DMS153 (cell line): ENCODE results near the gene NF1.
"Not testable (repeated sequence)": the region's sequence is repeated elsewhere in the genome, so short reads cannot be mapped to it uniquely, and the experiment has no call there.

ENCODE experiments used
- DNase-seq: peaks from one replicate; lab custom pipeline; 2025; lab: John Stamatoyannopoulos, UW

The NF1 gene

GRCh38 chr17:31078290-31078689 lies 16.5 kb upstream of the NF1 start:
- no peak for DNase-seq

- no peak for DNase-seq
Observed at GRCh38 chr17:31079731-31080130, 15.0 kb upstream of the NF1 start.

GRCh38 chr17:31085563-31085962 lies 9.2 kb upstream of the NF1 start:
- no peak for DNase-seq

GRCh38 chr17:31089471-31089870 lies 5.3 kb upstream of the NF1 start:
- DNase-seq: no peak

GRCh38 chr17:31090650-31091049 lies 4.1 kb upstream of the NF1 start:
- not testable (repeated sequence) for DNase-seq

GRCh38 chr17:31092475-31093064 lies 2.2 kb upstream of the NF1 start:
- DNase-seq: no peak

- DNase-seq: no peak
Observed at GRCh38 chr17:31093866-31094599, 744 bp upstream of the NF1 start.

GRCh38 chr17:31095236-31096105 lies 694 bp downstream of the NF1 start:
- peak; percentile 4 for DNase-seq

- no peak for DNase-seq
Observed at GRCh38 chr17:31096106-31096436, 1.3 kb downstream of the NF1 start.

GRCh38 chr17:31099016-31099415 lies 4.2 kb downstream of the NF1 start:
- DNase-seq: no peak

GRCh38 chr17:31100840-31101459 lies 6.2 kb downstream of the NF1 start:
- DNase-seq: no peak

GRCh38 chr17:31101943-31102342 lies 7.2 kb downstream of the NF1 start:
- DNase-seq: no peak

- DNase-seq: no peak
Observed at GRCh38 chr17:31105991-31106390, 11.2 kb downstream of the NF1 start.

GRCh38 chr17:31111183-31111582 lies 16.4 kb downstream of the NF1 start:
- peak; percentile 11 for DNase-seq

GRCh38 chr17:31112001-31112661 lies 17.4 kb downstream of the NF1 start:
- no peak for DNase-seq

- DNase-seq: not testable (repeated sequence)
Observed at GRCh38 chr17:31113368-31113767, 18.6 kb downstream of the NF1 start.

GRCh38 chr17:31113939-31114338 lies 19.2 kb downstream of the NF1 start:
- no peak for DNase-seq

- no peak for DNase-seq
Observed at GRCh38 chr17:31114956-31115555, 20.3 kb downstream of the NF1 start.

- no peak for DNase-seq
Observed at GRCh38 chr17:31116167-31116566, 21.4 kb downstream of the NF1 start.

- DNase-seq: no peak
Observed at GRCh38 chr17:31122746-31123145, 28.0 kb downstream of the NF1 start.

GRCh38 chr17:31126318-31126717 lies 31.5 kb downstream of the NF1 start:
- no peak for DNase-seq

- DNase-seq: no peak
Observed at GRCh38 chr17:31128241-31128640, 33.5 kb downstream of the NF1 start.
